ENCODE data around the gene DSTN. TPM values are rescaled to one million over a fixed set of nuclear protein-coding genes. Genes with fewer than 3 reads are reported as not detected.

Gene DSTN
- polyA plus RNA-seq, 4 donors, result 145 to 360 (median 185) TPM

GRCh38 chr20:17573463-17573862 is 3.6 kb downstream of the DSTN start:
- Histone ChIP-seq H3K4me3 (ENCODE audit: low read depth in 1 of 3, low read length in 3 of 3) (no peak overlapping the region), H3K4me1 (ENCODE audit: control insufficient read depth in 3 of 3, insufficient read depth in 2 of 3, low read depth in 1 of 3, low read length in 2 of 3) (peaks cover 3 to 28% (median 6%) of the 10 kb centered on the region in 3 donors)

DNA sequence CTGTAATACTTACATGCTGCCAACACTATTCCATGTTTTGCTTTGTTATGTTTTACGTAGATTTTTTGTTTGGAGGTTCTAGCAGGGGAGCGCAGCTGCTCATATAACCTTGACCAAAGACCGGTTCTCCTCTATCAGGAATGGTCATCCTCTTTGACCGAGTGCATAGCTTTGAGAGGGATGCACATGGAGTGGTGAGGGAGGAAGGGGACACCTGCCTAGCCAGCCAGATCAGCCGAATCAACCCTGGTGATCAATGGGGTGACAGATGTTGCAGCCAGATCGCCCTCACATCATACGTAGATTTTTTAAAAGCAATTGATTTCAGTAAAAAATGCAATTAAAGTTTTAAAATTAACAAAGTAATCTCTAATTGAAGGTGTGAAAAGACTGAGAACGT is 6.3 kb downstream of the DSTN start:
- Histone ChIP-seq H3K9me3 (ENCODE audit: control insufficient read depth in 2 of 2, insufficient read depth in 1 of 2, low read depth in 1 of 2, low read length in 1 of 2) (no peaks in the 10 kb centered on the region), H3K27me3 (ENCODE audit: control insufficient read depth in 3 of 3, insufficient read depth in 3 of 3, low read length in 3 of 3) (no peaks in the 10 kb centered on the region), H3K4me3 (ENCODE audit: low read depth in 1 of 3, low read length in 3 of 3) (no peak overlapping the region), H3K4me1 (ENCODE audit: control insufficient read depth in 3 of 3, insufficient read depth in 2 of 3, low read depth in 1 of 3, low read length in 2 of 3) (peaks cover 3 to 22% (median 8%) of the 10 kb centered on the region in 3 donors), H3K36me3 (ENCODE audit: control insufficient read depth in 3 of 3, insufficient read depth in 2 of 3, low read depth in 1 of 3, low read length in 3 of 3) (peaks cover 0 to 7% (median 3%) of the 10 kb centered on the region in 3 donors), H3K27ac (ENCODE audit: low read depth in 1 of 3, low read length in 2 of 3) (no peak overlapping the region)
- DNase-seq, result no peak
- no peak for FAIRE-seq
- 73 to 81% (median 78%) methylated on average over 8 of the region's 8 CpGs for WGBS, 3 donors

More at GRCh38 chr20:17573463-17573862, 3.6 kb downstream of the DSTN start:
- no peaks in the 10 kb centered on the region for H3K9me3 ChIP-seq (ENCODE audit: control insufficient read depth in 2 of 2, insufficient read depth in 1 of 2, low read depth in 1 of 2, low read length in 1 of 2)
- H3K27ac ChIP-seq (ENCODE audit: low read depth in 1 of 3, low read length in 2 of 3), result no peak overlapping the region
- FAIRE-seq (no peak), DNase-seq (no peak)
- no peaks in the 10 kb centered on the region for H3K27me3 ChIP-seq (ENCODE audit: control insufficient read depth in 3 of 3, insufficient read depth in 3 of 3, low read length in 3 of 3)
- WGBS, 3 donors, result 74 to 88% (median 86%) methylated on average over 3 of the region's 3 CpGs
- peaks cover 0 to 3% (median 3%) of the 10 kb centered on the region in 3 donors for H3K36me3 ChIP-seq (ENCODE audit: control insufficient read depth in 3 of 3, insufficient read depth in 2 of 3, low read depth in 1 of 3, low read length in 3 of 3)

- WGBS, 3 donors, result 91 to 94% (median 92%) methylated on average over 4 of the region's 4 CpGs
- no peak overlapping the region for H3K4me3 ChIP-seq (ENCODE audit: low read depth in 1 of 3, low read length in 3 of 3)
- no peaks in the 10 kb centered on the region for H3K27me3 ChIP-seq (ENCODE audit: control insufficient read depth in 3 of 3, insufficient read depth in 3 of 3, low read length in 3 of 3)
- FAIRE-seq (no peak), DNase-seq (no peak)
- peaks cover 0 to 3% (median 0%) of the 10 kb centered on the region in 3 donors for H3K4me1 ChIP-seq (ENCODE audit: control insufficient read depth in 3 of 3, insufficient read depth in 2 of 3, low read depth in 1 of 3, low read length in 2 of 3)
- peaks cover 0 to 3% (median 0%) of the 10 kb centered on the region in 3 donors for H3K36me3 ChIP-seq (ENCODE audit: control insufficient read depth in 3 of 3, insufficient read depth in 2 of 3, low read depth in 1 of 3, low read length in 3 of 3)
- H3K27ac ChIP-seq (ENCODE audit: low read depth in 1 of 3, low read length in 2 of 3), result no peak overlapping the region
- H3K9me3 ChIP-seq (ENCODE audit: control insufficient read depth in 2 of 2, insufficient read depth in 1 of 2, low read depth in 1 of 2, low read length in 1 of 2), result no peaks in the 10 kb centered on the region
Observed at GRCh38 chr20:17579369-17580039, 9.6 kb downstream of the DSTN start.

DNA sequence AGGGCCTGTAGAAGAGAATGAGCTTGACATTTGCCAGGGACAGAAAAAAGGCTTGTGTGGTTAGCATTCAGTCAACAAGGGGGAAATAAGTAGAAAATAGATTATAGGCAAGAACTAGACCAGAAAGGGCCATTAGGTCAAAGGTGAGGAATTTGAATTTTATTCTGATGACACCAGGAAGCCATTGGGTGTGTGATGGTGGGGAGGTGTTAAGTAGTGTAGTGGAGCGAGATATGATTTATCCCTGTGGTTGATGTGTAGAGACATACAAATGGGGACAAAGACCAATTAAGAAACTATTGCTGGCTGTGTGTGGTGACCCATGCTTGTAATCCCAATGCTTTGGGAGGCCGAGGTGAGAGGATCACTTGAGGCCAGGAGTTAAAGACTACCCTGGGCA is 11.0 kb downstream of the DSTN start:
- Histone ChIP-seq H3K36me3 (ENCODE audit: control insufficient read depth in 3 of 3, insufficient read depth in 2 of 3, low read depth in 1 of 3, low read length in 3 of 3) (peaks cover 0 to 3% (median 0%) of the 10 kb centered on the region in 3 donors), H3K27me3 (ENCODE audit: control insufficient read depth in 3 of 3, insufficient read depth in 3 of 3, low read length in 3 of 3) (no peaks in the 10 kb centered on the region), H3K4me3 (ENCODE audit: low read depth in 1 of 3, low read length in 3 of 3) (no peak overlapping the region), H3K4me1 (ENCODE audit: control insufficient read depth in 3 of 3, insufficient read depth in 2 of 3, low read depth in 1 of 3, low read length in 2 of 3) (peaks cover 0 to 3% (median 0%) of the 10 kb centered on the region in 3 donors), H3K9me3 (ENCODE audit: control insufficient read depth in 2 of 2, insufficient read depth in 1 of 2, low read depth in 1 of 2, low read length in 1 of 2) (no peaks in the 10 kb centered on the region), H3K27ac (ENCODE audit: low read depth in 1 of 3, low read length in 2 of 3) (no peak overlapping the region)
- no peak for DNase-seq
- no peak for FAIRE-seq
- WGBS, 3 donors, result 92 to 96% (median 95%) methylated on average over 2 of the region's 2 CpGs

DNA sequence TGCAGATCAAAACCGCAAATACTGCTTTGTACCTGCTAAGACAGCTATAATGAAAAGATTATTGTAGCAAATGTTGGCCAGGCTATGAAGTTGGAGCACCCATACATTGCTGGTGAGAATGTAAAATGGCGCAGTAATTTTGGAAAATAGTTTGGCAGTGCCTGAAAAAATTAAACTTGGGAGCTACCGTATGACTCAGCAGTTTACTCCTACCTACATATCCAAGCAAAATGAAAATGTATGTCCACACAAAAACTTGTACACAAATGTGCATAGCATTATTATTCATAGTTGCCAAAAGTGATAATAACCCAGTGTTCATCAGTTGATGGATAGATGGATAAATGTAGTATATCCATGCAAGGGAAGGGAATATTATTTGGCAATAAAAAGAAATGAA is 13.3 kb downstream of the DSTN start:
- Histone ChIP-seq H3K27ac (ENCODE audit: low read depth in 1 of 3, low read length in 2 of 3) (no peak overlapping the region), H3K27me3 (ENCODE audit: control insufficient read depth in 3 of 3, insufficient read depth in 3 of 3, low read length in 3 of 3) (no peaks in the 10 kb centered on the region), H3K36me3 (ENCODE audit: control insufficient read depth in 3 of 3, insufficient read depth in 2 of 3, low read depth in 1 of 3, low read length in 3 of 3) (peaks cover 0 to 3% (median 0%) of the 10 kb centered on the region in 3 donors), H3K9me3 (ENCODE audit: control insufficient read depth in 2 of 2, insufficient read depth in 1 of 2, low read depth in 1 of 2, low read length in 1 of 2) (no peaks in the 10 kb centered on the region), H3K4me3 (ENCODE audit: low read depth in 1 of 3, low read length in 3 of 3) (no peak overlapping the region), H3K4me1 (ENCODE audit: control insufficient read depth in 3 of 3, insufficient read depth in 2 of 3, low read depth in 1 of 3, low read length in 2 of 3) (peaks cover 0 to 3% (median 0%) of the 10 kb centered on the region in 3 donors)
- WGBS, 3 donors, result 93 to 100% (median 98%) methylated on average over 3 of the region's 3 CpGs
- no peak for FAIRE-seq
- no peak for DNase-seq

DNA sequence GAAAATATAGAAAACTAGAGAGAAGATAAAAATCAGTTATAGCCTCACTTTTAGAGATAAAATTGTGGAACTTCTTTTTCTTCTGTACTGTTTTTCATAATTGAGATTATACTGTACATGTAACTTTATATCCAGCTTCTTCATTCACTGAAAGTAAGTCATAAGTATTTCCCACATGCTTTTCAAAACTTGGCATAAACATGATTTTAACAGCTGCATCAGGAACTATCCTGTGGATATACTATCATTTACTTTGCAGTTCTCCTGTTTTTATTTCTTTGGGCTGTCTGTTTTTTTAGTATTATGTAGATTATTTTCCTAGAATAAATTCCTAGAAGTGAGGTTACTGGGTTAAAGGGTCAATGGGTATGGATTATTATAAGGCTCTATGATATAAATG is 14.8 kb downstream of the DSTN start:
- FAIRE-seq (no peak), DNase-seq (no peak)
- peaks cover 0 to 3% (median 0%) of the 10 kb centered on the region in 3 donors for H3K4me1 ChIP-seq (ENCODE audit: control insufficient read depth in 3 of 3, insufficient read depth in 2 of 3, low read depth in 1 of 3, low read length in 2 of 3)
- no peak overlapping the region for H3K27ac ChIP-seq (ENCODE audit: low read depth in 1 of 3, low read length in 2 of 3)
- no peaks in the 10 kb centered on the region for H3K36me3 ChIP-seq (ENCODE audit: control insufficient read depth in 3 of 3, insufficient read depth in 2 of 3, low read depth in 1 of 3, low read length in 3 of 3)
- H3K9me3 ChIP-seq (ENCODE audit: control insufficient read depth in 2 of 2, insufficient read depth in 1 of 2, low read depth in 1 of 2, low read length in 1 of 2), result no peaks in the 10 kb centered on the region
- H3K4me3 ChIP-seq (ENCODE audit: low read depth in 1 of 3, low read length in 3 of 3), result no peak overlapping the region
- H3K27me3 ChIP-seq (ENCODE audit: control insufficient read depth in 3 of 3, insufficient read depth in 3 of 3, low read length in 3 of 3), result no peaks in the 10 kb centered on the region

GRCh38 chr20:17586250-17586649 is 16.4 kb downstream of the DSTN start:
- Histone ChIP-seq H3K36me3 (ENCODE audit: control insufficient read depth in 3 of 3, insufficient read depth in 2 of 3, low read depth in 1 of 3, low read length in 3 of 3) (peaks cover 0 to 2% (median 0%) of the 10 kb centered on the region in 3 donors), H3K27me3 (ENCODE audit: control insufficient read depth in 3 of 3, insufficient read depth in 3 of 3, low read length in 3 of 3) (no peaks in the 10 kb centered on the region), H3K4me1 (ENCODE audit: control insufficient read depth in 3 of 3, insufficient read depth in 2 of 3, low read depth in 1 of 3, low read length in 2 of 3) (no peaks in the 10 kb centered on the region), H3K9me3 (ENCODE audit: control insufficient read depth in 2 of 2, insufficient read depth in 1 of 2, low read depth in 1 of 2, low read length in 1 of 2) (no peaks in the 10 kb centered on the region), H3K4me3 (ENCODE audit: low read depth in 1 of 3, low read length in 3 of 3) (no peak overlapping the region), H3K27ac (ENCODE audit: low read depth in 1 of 3, low read length in 2 of 3) (no peak overlapping the region)
- 83 to 89% (median 84%) methylated on average over 2 of the region's 2 CpGs for WGBS, 3 donors
- FAIRE-seq, result no peak
- DNase-seq, result no peak

DNA sequence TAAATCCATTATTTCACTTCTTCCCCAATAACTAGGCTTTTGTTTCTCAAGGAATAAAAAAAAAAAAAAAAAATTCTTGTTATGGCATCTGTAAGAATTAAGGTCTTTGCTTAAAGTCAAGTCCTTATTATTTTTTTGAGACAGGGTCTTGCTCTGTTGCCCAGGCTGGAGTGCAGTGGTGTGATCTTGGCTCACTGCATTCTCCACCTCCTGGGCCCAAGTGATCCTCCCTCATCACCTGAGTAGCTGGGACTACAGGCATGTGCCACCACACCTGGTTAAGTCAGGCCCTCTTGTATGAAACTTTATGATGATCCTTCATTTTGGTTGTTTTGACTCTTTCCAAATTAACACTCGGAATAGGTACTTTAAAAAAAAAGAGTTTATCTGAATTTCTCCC is 17.3 kb downstream of the DSTN start:
- H3K4me3 ChIP-seq (ENCODE audit: low read depth in 1 of 3, low read length in 3 of 3), result no peak overlapping the region
- no peaks in the 10 kb centered on the region for H3K27me3 ChIP-seq (ENCODE audit: control insufficient read depth in 3 of 3, insufficient read depth in 3 of 3, low read length in 3 of 3)
- FAIRE-seq (no peak), DNase-seq (no peak)
- no peaks in the 10 kb centered on the region for H3K4me1 ChIP-seq (ENCODE audit: control insufficient read depth in 3 of 3, insufficient read depth in 2 of 3, low read depth in 1 of 3, low read length in 2 of 3)
- H3K9me3 ChIP-seq (ENCODE audit: control insufficient read depth in 2 of 2, insufficient read depth in 1 of 2, low read depth in 1 of 2, low read length in 1 of 2), result no peaks in the 10 kb centered on the region
- 85 to 100% (median 96%) methylated on average over 1 of the region's 1 CpG for WGBS, 3 donors
- H3K27ac ChIP-seq (ENCODE audit: low read depth in 1 of 3, low read length in 2 of 3), result no peak overlapping the region
- H3K36me3 ChIP-seq (ENCODE audit: control insufficient read depth in 3 of 3, insufficient read depth in 2 of 3, low read depth in 1 of 3, low read length in 3 of 3), result peaks cover 0 to 6% (median 0%) of the 10 kb centered on the region in 3 donors

GRCh38 chr20:17587824-17588223 is 17.9 kb downstream of the DSTN start:
- H3K4me1 ChIP-seq (ENCODE audit: control insufficient read depth in 3 of 3, insufficient read depth in 2 of 3, low read depth in 1 of 3, low read length in 2 of 3), result no peaks in the 10 kb centered on the region
- no peaks in the 10 kb centered on the region for H3K27me3 ChIP-seq (ENCODE audit: control insufficient read depth in 3 of 3, insufficient read depth in 3 of 3, low read length in 3 of 3)
- FAIRE-seq (no peak), DNase-seq (no peak)
- H3K4me3 ChIP-seq (ENCODE audit: low read depth in 1 of 3, low read length in 3 of 3), result no peak overlapping the region
- WGBS, 3 donors, result 62 to 87% (median 85%) methylated on average over 3 of the region's 3 CpGs
- no peak overlapping the region for H3K27ac ChIP-seq (ENCODE audit: low read depth in 1 of 3, low read length in 2 of 3)
- H3K36me3 ChIP-seq (ENCODE audit: control insufficient read depth in 3 of 3, insufficient read depth in 2 of 3, low read depth in 1 of 3, low read length in 3 of 3), result peaks cover 0 to 7% (median 0%) of the 10 kb centered on the region in 3 donors
- H3K9me3 ChIP-seq (ENCODE audit: control insufficient read depth in 2 of 2, insufficient read depth in 1 of 2, low read depth in 1 of 2, low read length in 1 of 2), result no peaks in the 10 kb centered on the region
